ENCODE results near the gene INSR.

- TF ChIP-seq, protein P1, sequence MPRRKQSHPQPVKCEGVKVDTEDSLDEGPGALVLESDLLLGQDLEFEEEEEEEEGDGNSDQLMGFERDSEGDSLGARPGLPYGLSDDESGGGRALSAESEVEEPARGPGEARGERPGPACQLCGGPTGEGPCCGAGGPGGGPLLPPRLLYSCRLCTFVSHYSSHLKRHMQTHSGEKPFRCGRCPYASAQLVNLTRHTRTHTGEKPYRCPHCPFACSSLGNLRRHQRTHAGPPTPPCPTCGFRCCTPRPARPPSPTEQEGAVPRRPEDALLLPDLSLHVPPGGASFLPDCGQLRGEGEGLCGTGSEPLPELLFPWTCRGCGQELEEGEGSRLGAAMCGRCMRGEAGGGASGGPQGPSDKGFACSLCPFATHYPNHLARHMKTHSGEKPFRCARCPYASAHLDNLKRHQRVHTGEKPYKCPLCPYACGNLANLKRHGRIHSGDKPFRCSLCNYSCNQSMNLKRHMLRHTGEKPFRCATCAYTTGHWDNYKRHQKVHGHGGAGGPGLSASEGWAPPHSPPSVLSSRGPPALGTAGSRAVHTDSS (tag by site-specific recombination; IDR thresholded peaks at IDR 0.05) = no peak
- TF ChIP-seq, protein P2, sequence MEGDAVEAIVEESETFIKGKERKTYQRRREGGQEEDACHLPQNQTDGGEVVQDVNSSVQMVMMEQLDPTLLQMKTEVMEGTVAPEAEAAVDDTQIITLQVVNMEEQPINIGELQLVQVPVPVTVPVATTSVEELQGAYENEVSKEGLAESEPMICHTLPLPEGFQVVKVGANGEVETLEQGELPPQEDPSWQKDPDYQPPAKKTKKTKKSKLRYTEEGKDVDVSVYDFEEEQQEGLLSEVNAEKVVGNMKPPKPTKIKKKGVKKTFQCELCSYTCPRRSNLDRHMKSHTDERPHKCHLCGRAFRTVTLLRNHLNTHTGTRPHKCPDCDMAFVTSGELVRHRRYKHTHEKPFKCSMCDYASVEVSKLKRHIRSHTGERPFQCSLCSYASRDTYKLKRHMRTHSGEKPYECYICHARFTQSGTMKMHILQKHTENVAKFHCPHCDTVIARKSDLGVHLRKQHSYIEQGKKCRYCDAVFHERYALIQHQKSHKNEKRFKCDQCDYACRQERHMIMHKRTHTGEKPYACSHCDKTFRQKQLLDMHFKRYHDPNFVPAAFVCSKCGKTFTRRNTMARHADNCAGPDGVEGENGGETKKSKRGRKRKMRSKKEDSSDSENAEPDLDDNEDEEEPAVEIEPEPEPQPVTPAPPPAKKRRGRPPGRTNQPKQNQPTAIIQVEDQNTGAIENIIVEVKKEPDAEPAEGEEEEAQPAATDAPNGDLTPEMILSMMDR (tag by site-specific recombination; IDR thresholded peaks at IDR 0.05) = no peak
These were observed 39.2 kb upstream of the INSR start for GRCh38 chr19:7333198-7334118.
